HepG2 (cell line): Measurements from ENCODE around the gene ACP1. TPM values are rescaled to one million over a fixed set of nuclear protein-coding genes. Genes with fewer than 3 reads are reported as not detected.

Experiments used
- ATAC-seq: fragments of 200-7000 bp; cut with Tn5 transposase; 3 replicates; pipeline ENCODE4 v1.9.1; 2020; ENCODE audit warnings: mild to moderate bottlenecking, moderate library complexity
- BruUV-seq: library from RNA; stranded (reverse); fragments of 400-500 nt; replicated peaks from 2 replicates; lab custom pipeline; 2021; lab: Mats Ljungman, UMichigan
- CTCF ChIA-PET: fragments of 300-600 bp; formaldehyde crosslinking; extraction: SDS; loops from one replicate; lab custom pipeline; 2021; ENCODE audit warnings: low total read pairs, inconsistent platforms, low intra/inter-chr PET ratio; lab: Yijun Ruan, JAX
- POLR2A ChIA-PET: fragments of 350-600 bp; sonication (Branson Sonifier 250); formaldehyde crosslinking; loops from one replicate; lab custom pipeline; 2020; ENCODE audit warnings: antibody characterized with exemption, inconsistent platforms; lab: Yijun Ruan, JAX
- DNase-seq: peaks from one replicate; pipeline ENCODE4 v3.0.0-alpha.2; 2015; ENCODE audit warnings: low spot score
- FAIRE-seq: peaks from 3 replicates; lab custom pipeline; 2011; peaks lifted over from hg19 to GRCh38; lab: Jason Lieb, UNC
- H2AFZ ChIP-seq: one replicate; pipeline ENCODE4 v1.6.1; 2011; ENCODE audit warnings: low read length, inconsistent platforms
- H3K27ac ChIP-seq: fragments of 300-600 bp; 3 replicates; pipeline ENCODE4 v1.8.0; 2011; ENCODE audit warnings: mixed run types, mild to moderate bottlenecking, mixed read lengths, low read length, inconsistent platforms; ENCODE audit not compliant: insufficient read depth; ENCODE audit errors: extremely low read length
- H3K27me3 ChIP-seq, 2 experiments: fragments of 200-600 bp in 1 of 2; 2 replicates in 1 of 2; 3 replicates in 1 of 2; pipeline versions ENCODE4 v1.6.0 to v1.8.0; 2011; ENCODE audit warnings: low read length in 2 of 2, mild to moderate bottlenecking in 2 of 2, moderate library complexity in 2 of 2, inconsistent platforms in 1 of 2; ENCODE audit not compliant: insufficient read depth in 2 of 2, control insufficient read depth in 1 of 2
- H3K36me3 ChIP-seq, 2 experiments: fragments of 200-600 bp in 1 of 2; replicated peaks in 1 of 2; 2 replicates in 1 of 2; 3 replicates in 1 of 2; pipeline versions ENCODE4 v1.5.1 to v1.8.0; 2011; ENCODE audit warnings: low read length in 2 of 2, inconsistent platforms in 1 of 2; ENCODE audit not compliant: insufficient read depth in 2 of 2, control insufficient read depth in 1 of 2
- H3K4me1 ChIP-seq: 2 replicates; pipeline ENCODE4 v1.5.1; 2012; ENCODE audit warnings: low read length, inconsistent platforms; ENCODE audit not compliant: insufficient read depth
- H3K4me2 ChIP-seq: 2 replicates; pipeline ENCODE4 v1.6.0; 2011; ENCODE audit warnings: low read depth, low read length, inconsistent platforms
- H3K4me3 ChIP-seq, 3 experiments: fragments of 200-600 bp in 1 of 3; sonication (generic), shearing (Covaris generic) in 1 of 3; replicated peaks in 1 of 3; 2 replicates each; pipeline ENCODE4 v1.5.1; 2011 to 2016; ENCODE audit warnings: low read length in 3 of 3, inconsistent platforms in 2 of 3, low read depth in 2 of 3, mild to moderate bottlenecking in 2 of 3, control low read depth in 1 of 3, mixed read lengths in 1 of 3; ENCODE audit not compliant: insufficient read depth in 1 of 3
- H3K79me2 ChIP-seq: one replicate; pipeline ENCODE4 v1.6.1; 2011; ENCODE audit warnings: low read length, inconsistent platforms; ENCODE audit not compliant: insufficient read depth
- H3K9ac ChIP-seq: 2 replicates; pipeline ENCODE4 v1.6.0; 2011; ENCODE audit warnings: mild to moderate bottlenecking, low read depth, low read length, inconsistent platforms; ENCODE audit not compliant: insufficient read depth
- H3K9me3 ChIP-seq: 2 replicates; pipeline ENCODE4 v1.5.1; 2012; ENCODE audit warnings: mild to moderate bottlenecking, low read length
- H4K20me1 ChIP-seq: 2 replicates; pipeline ENCODE4 v1.6.0; 2011; ENCODE audit warnings: inconsistent platforms, mild to moderate bottlenecking, low read length, moderate library complexity; ENCODE audit not compliant: insufficient read depth
- HNRNPL ChIP-seq: fragments of 200-400 bp; formaldehyde crosslinking; IDR thresholded peaks from 2 replicates; pipeline ENCODE4 v1.6.1; 2017; ENCODE audit warnings: mild to moderate bottlenecking, low read depth, low read length
- JDP2 ChIP-seq: sonication (generic); formaldehyde crosslinking; IDR thresholded peaks from 2 replicates; pipeline ENCODE4 v1.8.1; 2022; ENCODE audit warnings: missing genetic modification reagents, borderline replicate concordance
- MNT ChIP-seq: fragments of 450-650 bp; IDR thresholded peaks from 2 replicates; pipeline ENCODE4 v1.6.1; 2016
- NFYB ChIP-seq: sonication (generic); formaldehyde crosslinking; IDR thresholded peaks from 2 replicates; pipeline ENCODE4 v1.4.0; 2020; ENCODE audit warnings: missing genetic modification reagents
- RNF2 ChIP-seq: fragments of 450-650 bp; conservative IDR thresholded peaks from 2 replicates; pipeline ENCODE4 v1.6.1; 2016; ENCODE audit warnings: low read depth
- YEATS2 ChIP-seq: sonication (generic); formaldehyde crosslinking; IDR thresholded peaks from 2 replicates; pipeline ENCODE4 v1.4.0; 2020; ENCODE audit warnings: missing genetic modification reagents, borderline replicate concordance
- ZBTB7B ChIP-seq: sonication (generic); formaldehyde crosslinking; IDR thresholded peaks from 2 replicates; pipeline ENCODE4 v1.4.0; 2020; ENCODE audit warnings: missing genetic modification reagents
- ZNF142 ChIP-seq: sonication (generic); formaldehyde crosslinking; IDR thresholded peaks from 2 replicates; pipeline ENCODE4 v1.4.0; 2020; ENCODE audit warnings: missing genetic modification reagents
- ZNF710 ChIP-seq: sonication (generic); formaldehyde crosslinking; IDR thresholded peaks from 2 replicates; pipeline ENCODE4 v1.5.0; 2020; ENCODE audit warnings: mild to moderate bottlenecking, missing genetic modification reagents, borderline replicate concordance
- WGBS: methylation state at CpG from one replicate; pipeline ENCODE4 v1.1.6; 2017; ENCODE audit warnings: low lambda C conversion rate; 5-methylcytosine and 5-hydroxymethylcytosine counted together
- in situ Hi-C: cut with HindIII; loops from 2 replicates; pipeline ENCODE4 v1.10.0; 2017; ENCODE audit warnings: low pct_unique_long_range_greater_than_20kb; ENCODE audit not compliant: extremely low pct_ligation_motif_present
- intact Hi-C: fragments of 100-400 bp; cut with micrococcal nuclease; formaldehyde crosslinking; loops from one replicate; pipeline ENCODE4 v1.10.0; 2022; ENCODE audit not compliant: unreplicated experiment
- polyA plus RNA-seq, 8 experiments: library from polyadenylated mRNA; depleted of rRNA in 3 of 8; stranded (reverse) in 7 of 8; unstranded in 1 of 8; fragments of >200 nt; fragmentation: Illumina TruSeq in 4 of 8; extraction: Trizol in 4 of 8; gene quantifications; 2 replicates each; pipeline versions ENCODE4 v1.2.1 to v1.2.3, GENCODE V29; 2011 to 2016; ENCODE audit warnings: low read depth in 4 of 8, missing spikeins in 1 of 8, mixed read lengths in 1 of 8; ENCODE audit not compliant: insufficient read depth in 1 of 8
- total RNA-seq, 5 experiments: library from RNA; depleted of rRNA; stranded (reverse); fragments of >200 nt; fragmentation: Illumina TruSeq; extraction: Trizol; gene quantifications; 2 replicates each; pipeline ENCODE4 v1.2.3, GENCODE V29; 2016; ENCODE audit warnings: low read depth in 1 of 5

The ACP1 gene
- total and polyA plus RNA-seq, 2 of the 13 experiments (the other 11 are each of a cell fraction or from before 2014, with no cell fraction given): 246 to 348 TPM

- TF ChIP-seq YEATS2 (CRISPR knock-in tag) (no peak), RNF2 (no peak)
Observed at GRCh38 chr2:317501-318424, 53.0 kb downstream of the ACP1 start (continued).

GRCh38 chr2:319059-319600, 54.4 kb downstream of the ACP1 start:
- DNase-seq (no peak), ATAC-seq (no peak), FAIRE-seq (no peak)
- Histone ChIP-seq H2AFZ (no peak overlapping the region), H3K79me2 (no peaks in the 10 kb centered on the region), H3K36me3 (no peaks in the 10 kb centered on the region), H3K4me3 (no peak overlapping the region), H4K20me1 (no peaks in the 10 kb centered on the region), H3K4me2 (no peak overlapping the region), H3K4me1 (no peaks in the 10 kb centered on the region), H3K9me3 (no peaks in the 10 kb centered on the region), H3K27me3 (peaks cover 0 to 43% of the 10 kb centered on the region in 2 experiments; a peak in 4 of 5 replicates), H3K9ac (no peak overlapping the region), H3K27ac (no peak overlapping the region)
- ChIA-PET POLR2A (no interaction called here), CTCF (no interaction called here)
- no TSS peak for BruUV-seq
- in situ Hi-C loops: no loop called here
- intact Hi-C loops: no loop called here
- TF ChIP-seq ZNF142 (CRISPR knock-in tag): no peak
- no peak for TF ChIP-seq ZNF710 (CRISPR knock-in tag)
- TF ChIP-seq NFYB (CRISPR knock-in tag): no peak
- TF ChIP-seq ZBTB7B: no peak
- TF ChIP-seq JDP2 (CRISPR knock-in tag): no peak
- TF ChIP-seq MNT: peak; percentile 87
- TF ChIP-seq HNRNPL: 0 out of 2 replicates have a peak, but pooled peaks have one; percentile 39
- WGBS: 76% methylated on average over 34 of the region's 34 CpGs
